Measurements from ENCODE around the gene AGTPBP1.
A peak's percentile ranks its signal among the peaks of the same experiment; 100 is the strongest.

Gene AGTPBP1

DNA sequence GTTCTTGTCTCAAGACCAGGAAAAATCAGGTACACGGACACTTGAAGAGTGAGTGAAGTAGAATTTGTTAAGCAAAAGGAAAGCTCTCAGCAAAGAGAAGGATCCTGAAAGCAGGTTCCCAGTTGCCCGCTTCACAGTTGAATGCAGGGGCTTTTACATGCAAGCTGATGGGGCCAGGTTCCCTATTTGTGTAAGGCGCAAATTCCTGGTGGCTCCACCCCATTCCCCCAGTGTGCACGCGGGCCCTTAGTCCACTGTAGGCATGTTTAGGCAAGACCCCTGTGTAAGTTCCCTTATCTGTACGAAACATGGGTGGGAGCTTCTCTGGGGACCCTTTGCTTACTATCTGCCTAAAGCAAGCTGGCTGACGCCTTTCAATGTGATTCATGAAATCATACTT lies 2.7 kb upstream of the AGTPBP1 start:
- Histone ChIP-seq H3K36me3 (replicated peaks) (no peaks in the 10 kb centered on the region), H3K27ac (no peak overlapping the region), H3K4me3 (ENCODE audit: low read depth, low read length) (no peak overlapping the region), H3K27me3 (replicated peaks) (no peaks in the 10 kb centered on the region)
- TF ChIP-seq, protein P1, sequence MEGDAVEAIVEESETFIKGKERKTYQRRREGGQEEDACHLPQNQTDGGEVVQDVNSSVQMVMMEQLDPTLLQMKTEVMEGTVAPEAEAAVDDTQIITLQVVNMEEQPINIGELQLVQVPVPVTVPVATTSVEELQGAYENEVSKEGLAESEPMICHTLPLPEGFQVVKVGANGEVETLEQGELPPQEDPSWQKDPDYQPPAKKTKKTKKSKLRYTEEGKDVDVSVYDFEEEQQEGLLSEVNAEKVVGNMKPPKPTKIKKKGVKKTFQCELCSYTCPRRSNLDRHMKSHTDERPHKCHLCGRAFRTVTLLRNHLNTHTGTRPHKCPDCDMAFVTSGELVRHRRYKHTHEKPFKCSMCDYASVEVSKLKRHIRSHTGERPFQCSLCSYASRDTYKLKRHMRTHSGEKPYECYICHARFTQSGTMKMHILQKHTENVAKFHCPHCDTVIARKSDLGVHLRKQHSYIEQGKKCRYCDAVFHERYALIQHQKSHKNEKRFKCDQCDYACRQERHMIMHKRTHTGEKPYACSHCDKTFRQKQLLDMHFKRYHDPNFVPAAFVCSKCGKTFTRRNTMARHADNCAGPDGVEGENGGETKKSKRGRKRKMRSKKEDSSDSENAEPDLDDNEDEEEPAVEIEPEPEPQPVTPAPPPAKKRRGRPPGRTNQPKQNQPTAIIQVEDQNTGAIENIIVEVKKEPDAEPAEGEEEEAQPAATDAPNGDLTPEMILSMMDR (IDR thresholded peaks at IDR 0.05; ENCODE audit: low read depth, low read length, missing control alignments) = no peak
- no peak for DNase-seq
- in situ Hi-C loops (cut with HindIII; ENCODE audit: low pct_ligation_motif_present, low sequenced_read_pairs) = no loop called here

DNA sequence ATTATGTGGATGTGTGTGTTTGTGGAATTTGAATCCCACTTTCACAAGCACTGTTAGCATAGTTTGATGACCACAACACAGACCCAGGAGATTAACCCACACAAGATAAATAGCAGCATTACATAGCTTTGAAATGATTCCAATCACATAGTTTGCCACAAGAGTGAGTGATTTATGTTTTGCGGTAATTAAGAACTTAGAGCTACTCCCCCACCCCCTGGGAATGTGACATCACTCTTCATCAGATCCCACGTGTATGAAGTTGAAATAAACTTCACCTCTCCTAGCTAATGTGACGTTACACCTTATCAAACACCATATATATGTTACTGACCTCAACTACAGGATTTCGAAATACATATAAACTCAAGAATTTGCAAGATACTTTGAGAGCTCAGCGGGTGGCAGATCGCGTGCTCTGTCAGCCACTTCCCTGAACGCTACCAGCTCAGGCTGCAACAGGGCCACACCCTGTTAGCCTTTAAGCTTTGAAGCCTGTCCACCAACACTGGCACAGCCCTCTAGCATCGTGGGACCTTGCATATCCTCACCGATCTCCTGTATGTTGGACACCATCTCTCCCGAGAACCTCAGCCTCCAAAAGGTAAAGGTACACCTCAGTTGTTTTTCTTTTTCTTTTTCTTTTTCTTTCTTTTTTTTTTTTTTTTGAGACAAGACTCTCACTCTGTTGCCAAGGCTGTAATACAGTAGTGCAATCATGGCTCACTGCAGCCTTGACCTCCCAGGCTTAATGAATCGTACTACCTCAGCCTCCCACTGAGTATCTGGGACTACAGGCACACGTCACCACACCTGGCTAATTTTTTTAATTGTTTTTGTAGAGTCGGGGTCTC lies 1.7 kb upstream of the AGTPBP1 start:
- peak; percentile 87 for DNase-seq
- peak overlapping the region; percentile 19 for H3K27ac ChIP-seq
- no peak overlapping the region for H3K4me3 ChIP-seq (ENCODE audit: low read depth, low read length)
- H3K27me3 ChIP-seq (replicated peaks) = no peaks in the 10 kb centered on the region
- TF ChIP-seq, protein P1 (IDR thresholded peaks at IDR 0.05; ENCODE audit: low read depth, low read length, missing control alignments) = no peak
- in situ Hi-C loops (cut with HindIII; ENCODE audit: low pct_ligation_motif_present, low sequenced_read_pairs) = no loop called here
- no peaks in the 10 kb centered on the region for H3K36me3 ChIP-seq (replicated peaks)

DNA sequence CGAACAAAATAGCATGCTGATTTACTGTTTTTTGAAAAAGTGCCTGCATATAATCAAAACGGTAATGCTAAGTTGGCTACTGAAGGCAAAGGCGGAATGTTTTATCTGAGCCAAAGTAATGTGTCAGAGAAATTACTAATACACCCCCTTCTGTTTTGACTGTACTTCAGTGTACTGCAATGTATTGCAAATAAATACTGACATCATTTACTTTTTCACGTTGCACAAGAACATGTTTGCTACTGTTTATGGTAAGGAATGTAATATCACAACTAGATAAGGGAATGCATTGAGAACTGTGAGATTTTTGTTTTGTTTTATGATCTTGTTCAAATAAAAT lies 813 bp upstream of the AGTPBP1 start:
- in situ Hi-C loops (cut with HindIII; ENCODE audit: low pct_ligation_motif_present, low sequenced_read_pairs) = no loop called here

DNA sequence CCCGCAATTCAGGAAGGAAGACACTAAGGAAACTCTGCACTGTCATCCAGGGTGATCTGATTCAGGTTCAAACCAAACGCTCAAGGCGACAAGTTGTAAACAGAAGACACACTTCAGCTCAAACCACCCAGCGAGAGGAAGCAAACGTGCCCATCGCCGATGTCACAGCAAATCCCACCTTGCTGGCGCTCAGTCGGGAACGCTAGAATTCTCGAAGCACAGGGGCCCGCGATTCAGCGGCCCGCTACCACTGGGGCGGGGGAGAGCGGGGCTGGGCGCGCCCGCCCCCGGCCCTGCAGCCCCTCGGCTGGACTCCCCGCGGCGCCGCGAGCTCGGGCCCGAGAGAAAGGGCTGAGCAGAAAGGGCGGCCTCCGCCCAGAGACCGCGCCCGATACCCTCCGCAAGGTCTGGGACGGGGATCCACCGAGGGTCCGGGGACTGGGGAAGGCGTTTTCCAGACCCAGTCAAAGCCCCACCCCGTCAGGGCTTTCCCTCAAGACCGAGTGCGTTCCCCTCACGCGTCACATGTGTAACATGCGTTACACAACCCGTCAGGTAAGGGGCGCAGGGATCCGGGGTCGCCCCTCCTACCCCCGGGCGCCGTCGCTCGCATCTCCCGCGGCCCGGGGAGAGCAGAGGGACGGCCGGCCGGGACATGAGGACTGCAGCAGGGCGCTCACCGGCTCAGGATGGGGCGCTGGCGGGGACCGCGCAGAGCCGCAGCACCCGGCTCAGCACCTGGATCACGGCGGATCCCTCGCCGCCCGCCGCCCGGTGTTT lies 469 bp downstream of the AGTPBP1 start:
- no peaks in the 10 kb centered on the region for H3K27me3 ChIP-seq (replicated peaks)
- peak overlapping the region; percentile 88 for H3K4me3 ChIP-seq (ENCODE audit: low read depth, low read length)
- TF ChIP-seq, protein P1 (IDR thresholded peaks at IDR 0.05; ENCODE audit: low read depth, low read length, missing control alignments) = no peak
- no peaks in the 10 kb centered on the region for H3K36me3 ChIP-seq (replicated peaks)
- no peak for DNase-seq
- H3K27ac ChIP-seq = peak overlapping the region; percentile 46
- in situ Hi-C loops (cut with HindIII; ENCODE audit: low pct_ligation_motif_present, low sequenced_read_pairs) = no loop called here

More for the DNA sequence above, 813 bp upstream of the AGTPBP1 start:
- Histone ChIP-seq H3K27ac (peak overlapping the region; percentile 73), H3K36me3 (replicated peaks) (no peaks in the 10 kb centered on the region), H3K4me3 (ENCODE audit: low read depth, low read length) (peak overlapping the region; percentile 88), H3K27me3 (replicated peaks) (no peaks in the 10 kb centered on the region)
- no peak for DNase-seq
- TF ChIP-seq, protein P1 (IDR thresholded peaks at IDR 0.05; ENCODE audit: low read depth, low read length, missing control alignments) = no peak

DNA sequence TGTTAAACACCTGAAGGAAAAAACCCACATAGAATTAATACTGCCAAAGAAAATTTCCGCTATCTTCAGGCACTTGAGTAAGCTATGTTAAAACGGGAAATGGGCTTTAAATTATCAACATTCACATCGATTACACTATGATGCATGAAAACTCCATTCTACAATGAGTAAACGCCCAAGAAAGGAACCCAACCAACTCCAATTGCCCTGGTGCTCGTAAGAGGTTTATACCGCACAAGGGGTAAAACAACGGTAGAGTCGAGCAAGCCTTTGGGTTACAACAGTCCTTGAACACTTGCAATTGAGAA lies 1.0 kb downstream of the AGTPBP1 start:
- DNase-seq = peak; percentile 24
- no peaks in the 10 kb centered on the region for H3K36me3 ChIP-seq (replicated peaks)
- no peak overlapping the region for H3K27ac ChIP-seq
- in situ Hi-C loops (cut with HindIII; ENCODE audit: low pct_ligation_motif_present, low sequenced_read_pairs) = no loop called here
- no peaks in the 10 kb centered on the region for H3K27me3 ChIP-seq (replicated peaks)
- TF ChIP-seq, protein P1 (IDR thresholded peaks at IDR 0.05; ENCODE audit: low read depth, low read length, missing control alignments) = no peak
- H3K4me3 ChIP-seq (ENCODE audit: low read depth, low read length) = peak overlapping the region; percentile 88

Measured in brain microvascular endothelial cell (primary cell).